NK-92 (cell line): ENCODE data around the gene MYO18B.

Experiments
- DNase-seq: peaks from one replicate; lab custom pipeline; 2025; ENCODE audit not compliant: unreplicated experiment; lab: John Stamatoyannopoulos, UW

Gene MYO18B

DNA sequence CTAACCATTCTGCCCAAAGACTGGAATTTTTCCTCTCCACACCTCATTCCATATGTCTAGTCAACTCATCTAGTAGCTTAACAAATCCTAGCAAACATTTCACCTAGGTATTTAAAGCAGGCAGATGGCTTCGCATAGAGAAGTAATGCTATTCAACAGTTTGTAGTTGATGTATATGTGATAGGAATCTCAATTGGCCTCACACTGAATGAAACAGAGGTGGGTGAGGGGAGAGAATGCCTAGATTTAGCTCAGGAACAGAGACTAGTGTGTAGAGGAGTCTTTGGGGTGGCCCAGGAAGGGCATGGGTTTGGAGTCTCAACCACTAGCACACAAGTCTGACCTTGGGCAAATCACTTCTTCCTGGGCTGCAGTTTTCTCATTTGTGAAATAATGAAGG is 196.2 kb downstream of the MYO18B start:
- no peak for DNase-seq

DNA sequence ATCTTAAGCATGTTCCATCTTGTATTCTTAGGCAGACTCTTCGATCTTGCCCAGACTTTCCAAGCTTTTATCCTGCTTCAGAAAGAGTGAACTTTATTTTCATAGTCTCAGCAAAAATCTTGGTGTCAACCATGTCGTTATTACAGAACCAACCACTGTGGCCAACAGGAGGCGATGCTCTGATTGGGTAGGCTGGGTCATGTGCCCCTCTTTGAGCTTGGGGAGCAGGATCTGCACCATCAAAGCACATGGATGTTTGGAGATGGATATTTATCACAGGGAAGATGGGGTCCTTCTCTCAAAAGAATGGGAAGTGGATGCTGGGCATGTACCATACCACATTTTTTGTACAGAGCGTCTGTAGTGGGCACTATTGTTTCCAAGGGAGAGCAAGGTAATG is 197.4 kb downstream of the MYO18B start:
- no peak for DNase-seq

- no peak for DNase-seq
These were observed 198.5 kb downstream of the MYO18B start for GRCh38 chr22:25940479-25940878.

DNA sequence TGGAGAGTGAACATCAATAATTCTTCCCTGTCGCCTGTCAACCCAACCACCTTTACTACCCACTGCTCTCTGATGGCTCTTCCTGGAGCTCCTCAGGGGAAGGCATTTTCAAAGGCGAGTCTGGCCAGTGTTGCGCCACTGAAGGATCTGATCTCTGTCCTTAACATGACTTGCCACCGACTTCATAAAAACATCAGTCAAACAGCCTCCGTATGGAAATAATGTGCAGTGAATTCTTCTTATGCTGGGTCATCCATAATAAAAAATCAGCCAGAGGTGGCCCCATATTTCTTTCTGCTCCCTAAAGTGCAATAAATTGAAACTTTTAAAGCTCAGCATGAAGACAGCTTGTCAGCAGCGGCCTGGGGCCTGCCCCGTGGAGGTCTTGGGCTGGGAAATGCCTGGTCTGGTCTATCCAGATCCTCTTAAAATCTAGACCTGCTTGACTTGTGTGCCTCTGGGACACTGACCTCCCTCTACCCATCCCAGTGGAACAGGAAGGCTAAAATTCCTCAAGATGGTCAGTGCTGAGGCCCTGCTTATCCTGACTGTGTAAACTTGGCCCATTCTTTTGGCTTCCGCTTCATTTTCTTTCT is 199.5 kb downstream of the MYO18B start:
- DNase-seq, result no peak

DNA sequence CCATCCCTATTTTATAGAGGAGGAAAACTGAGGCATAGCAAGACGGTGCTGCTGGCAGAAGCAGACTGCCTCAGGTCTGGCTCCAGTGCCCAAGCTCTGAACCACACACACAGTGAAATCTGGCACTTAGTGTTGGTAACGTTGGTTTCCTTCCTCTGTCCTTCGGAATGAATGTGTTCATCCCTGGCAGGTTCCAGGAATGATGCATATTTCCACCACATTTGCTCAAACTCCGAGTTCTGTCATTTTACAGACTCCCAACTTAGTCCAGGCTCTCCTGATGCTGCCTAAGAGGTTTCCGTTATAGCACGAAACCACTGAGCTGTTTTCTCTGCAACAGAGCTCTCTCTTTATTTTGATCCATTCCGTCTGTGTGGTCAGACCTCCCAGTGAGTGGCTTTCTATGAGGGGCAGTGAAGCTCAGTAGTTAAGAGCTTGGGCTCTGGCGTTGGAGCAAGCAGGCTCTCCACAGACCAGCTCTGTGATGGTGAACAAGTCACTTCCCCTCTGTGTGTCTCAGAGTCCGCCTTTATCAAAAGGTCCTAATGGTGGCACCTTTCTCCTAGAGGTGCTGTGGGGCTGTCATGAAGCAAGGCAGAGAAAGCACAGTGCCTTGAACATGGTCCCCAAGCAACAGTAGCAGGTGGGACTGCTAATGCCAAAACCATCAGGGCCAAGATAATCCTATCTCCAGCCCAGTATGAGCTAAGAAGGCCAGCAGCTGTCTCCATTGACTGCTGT is 200.3 kb downstream of the MYO18B start:
- DNase-seq, result no peak

DNA sequence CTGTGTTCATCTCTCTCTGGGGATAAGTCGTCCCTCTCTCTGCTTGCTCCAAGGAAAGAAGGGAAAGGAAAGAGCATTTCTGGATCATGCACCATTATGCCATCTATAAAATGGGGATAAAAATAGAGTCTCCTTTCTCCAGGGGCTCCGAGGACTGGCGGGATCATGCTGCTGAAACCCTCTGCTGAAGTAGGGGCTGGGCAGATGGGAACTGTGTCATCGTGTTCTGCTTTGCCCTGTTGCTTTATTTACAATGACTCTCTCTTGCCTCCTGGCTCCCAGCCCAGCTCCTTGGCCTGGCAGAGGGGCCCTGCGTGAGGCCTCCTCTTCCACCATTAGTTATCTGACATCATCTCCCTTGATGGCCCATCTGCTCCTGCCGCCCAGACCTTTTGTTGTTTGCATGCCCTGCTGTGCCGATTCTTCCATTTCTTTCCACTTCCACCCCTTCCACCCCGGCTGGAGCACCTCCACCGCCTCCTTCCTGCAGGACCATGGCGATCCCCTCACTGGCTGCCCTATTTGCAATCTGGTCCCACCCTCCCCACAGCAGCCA is 200.9 kb downstream of the MYO18B start:
- DNase-seq, result no peak

DNA sequence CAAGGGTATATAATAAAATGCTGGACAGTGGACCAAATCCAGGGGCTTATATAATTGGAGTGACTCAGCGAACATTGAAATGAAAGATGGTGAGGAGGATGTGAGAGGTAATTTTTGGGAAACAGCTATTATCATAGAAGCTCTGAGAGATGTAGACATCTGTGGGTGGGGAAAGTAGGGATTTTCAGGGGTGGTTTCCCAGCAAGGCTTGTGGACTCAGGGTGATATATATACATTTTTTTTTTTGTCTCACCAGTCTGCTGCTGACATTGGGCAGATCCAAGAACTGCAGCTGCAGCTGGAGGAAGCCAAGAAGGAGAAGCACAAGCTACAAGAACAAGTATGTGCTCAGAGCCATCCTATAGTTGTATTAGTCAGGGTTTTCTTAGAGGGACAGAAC is 208.1 kb downstream of the MYO18B start:
- DNase-seq, result no peak

DNA sequence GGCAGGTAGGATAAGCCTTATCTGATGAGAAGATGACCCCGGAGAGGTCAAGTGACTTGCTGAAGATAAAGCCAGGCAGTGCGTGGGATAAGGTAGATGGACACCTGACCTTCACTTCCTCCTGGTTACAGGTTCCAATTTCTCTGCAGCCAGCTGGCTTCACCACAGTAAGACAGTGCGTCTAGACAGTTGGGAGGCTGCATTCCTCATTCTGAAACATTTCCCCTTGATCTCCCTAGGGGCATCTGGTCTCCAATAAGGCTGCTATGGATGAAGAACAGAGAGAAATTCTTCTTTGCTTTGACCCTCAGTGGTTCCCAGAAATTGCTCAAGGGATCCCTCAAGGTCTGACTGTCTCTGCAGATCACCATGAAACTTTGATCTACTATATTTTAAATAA is 211.3 kb downstream of the MYO18B start:
- DNase-seq, result no peak

DNA sequence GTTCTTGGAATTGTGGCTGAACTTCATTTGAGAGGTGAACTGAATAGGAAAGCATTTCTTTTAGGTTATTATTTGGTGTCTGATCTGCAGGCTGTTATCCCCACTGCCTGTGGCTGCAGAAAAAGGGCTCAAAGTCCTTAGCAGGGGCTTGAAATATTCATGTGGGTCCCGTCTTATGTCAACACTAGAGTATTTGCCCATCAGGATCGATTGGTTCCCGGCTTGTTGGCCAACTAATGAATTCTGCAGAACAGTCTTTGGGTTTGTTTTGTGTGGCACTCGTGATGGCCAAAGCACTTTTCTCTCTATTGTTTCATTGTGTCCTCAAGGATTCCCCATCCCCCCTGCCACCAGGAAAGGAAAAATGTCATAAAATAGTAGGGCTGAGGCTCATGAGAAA is 211.9 kb downstream of the MYO18B start:
- no peak for DNase-seq

GRCh38 chr22:25955323-25955722 is 213.3 kb downstream of the MYO18B start:
- DNase-seq, result no peak

DNA sequence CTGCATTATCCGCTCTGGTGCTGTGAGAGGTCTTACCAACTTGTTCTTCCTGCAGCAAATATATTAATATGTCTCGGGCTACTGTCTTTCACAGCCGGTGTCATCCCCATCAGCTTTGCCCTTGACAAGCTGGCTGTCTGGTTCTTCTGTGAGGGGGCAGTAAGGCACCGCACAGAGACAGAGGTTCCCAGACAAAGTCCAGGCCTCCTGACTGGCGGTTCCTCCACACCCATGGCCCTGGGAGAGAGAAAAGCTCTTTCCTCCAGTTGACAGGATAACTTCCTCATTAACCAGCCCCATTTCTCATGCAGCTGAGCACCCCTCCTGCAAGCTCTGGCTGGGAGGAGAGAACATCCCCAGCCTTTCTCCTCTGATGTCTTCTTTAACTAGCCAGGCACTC is 214.8 kb downstream of the MYO18B start:
- DNase-seq, result no peak

GRCh38 chr22:25959818-25960774 is 218.1 kb downstream of the MYO18B start:
- no peak for DNase-seq

DNA sequence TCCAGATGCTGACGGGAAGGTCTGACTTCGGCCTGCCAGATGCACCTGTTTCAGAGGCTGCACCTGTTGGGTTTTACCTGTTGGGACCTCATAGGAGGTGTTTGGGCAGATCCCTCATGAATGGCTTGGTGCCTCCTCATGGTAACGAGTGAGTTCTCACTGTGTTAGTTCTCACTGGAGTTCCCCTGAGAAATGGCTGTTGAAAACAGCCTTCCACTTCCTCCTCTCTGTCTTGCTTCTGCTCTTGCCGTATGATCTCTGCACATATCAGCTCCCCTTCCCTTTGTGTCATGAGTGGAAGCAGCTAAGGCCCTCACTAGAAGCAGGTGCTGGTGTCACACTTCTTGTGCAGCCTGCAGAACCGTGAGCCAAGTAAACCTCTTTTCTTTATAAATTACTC is 219.7 kb downstream of the MYO18B start:
- no peak for DNase-seq

DNA sequence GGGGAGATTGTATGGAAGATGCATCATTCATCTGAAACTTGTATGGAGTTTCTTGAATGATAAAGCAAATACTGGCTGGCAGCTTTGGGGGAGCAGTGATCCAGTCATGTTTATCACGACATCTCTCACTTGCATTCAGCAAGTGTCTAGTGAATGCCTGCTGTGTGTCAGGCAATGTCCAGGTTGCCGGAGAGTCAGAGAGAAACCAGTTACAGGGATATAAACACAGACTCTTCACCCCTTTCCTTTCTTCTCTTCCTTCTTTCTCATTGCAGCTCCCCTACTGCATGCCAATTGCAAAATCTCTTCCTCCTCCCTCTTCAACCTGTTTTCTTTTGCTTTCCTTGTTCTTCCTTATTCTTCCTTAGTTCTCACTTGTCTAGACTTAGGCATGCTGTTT is 220.7 kb downstream of the MYO18B start:
- no peak for DNase-seq

DNA sequence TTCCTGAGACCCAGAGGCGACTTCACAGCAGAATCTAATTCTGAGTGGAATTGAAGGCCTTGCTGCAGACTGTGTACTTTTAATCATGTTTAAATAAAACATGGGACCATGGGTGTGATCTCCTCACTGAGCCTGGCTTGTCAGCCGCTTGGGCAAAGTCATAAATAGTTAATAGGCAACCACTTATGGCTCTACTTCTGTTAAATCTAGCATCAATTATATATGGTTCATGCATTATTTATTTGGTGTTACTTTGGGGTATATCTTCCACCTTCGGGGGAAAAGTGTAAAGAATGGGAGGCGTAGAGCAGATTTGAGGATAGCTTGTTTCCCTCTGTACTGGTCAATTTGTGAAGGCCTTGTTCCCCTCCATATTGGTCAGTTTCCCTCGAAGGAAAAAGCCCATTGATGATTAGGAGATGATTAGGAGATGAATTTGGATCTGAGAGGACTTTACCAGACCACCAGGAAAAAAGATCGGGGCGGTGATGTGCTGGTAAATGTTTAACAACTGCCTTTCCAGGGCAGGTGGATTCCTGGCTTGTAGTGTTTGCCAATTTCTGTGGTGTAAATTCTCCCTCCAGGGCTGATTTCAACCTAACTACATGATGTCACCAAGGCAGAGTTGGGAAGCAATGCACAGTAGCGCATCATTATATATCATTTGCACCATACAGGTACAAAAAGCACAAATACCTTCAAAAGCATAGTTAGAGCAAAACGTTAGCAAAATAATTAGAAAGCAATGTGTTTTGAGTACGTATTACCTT is 223.2 kb downstream of the MYO18B start:
- DNase-seq, result no peak

DNA sequence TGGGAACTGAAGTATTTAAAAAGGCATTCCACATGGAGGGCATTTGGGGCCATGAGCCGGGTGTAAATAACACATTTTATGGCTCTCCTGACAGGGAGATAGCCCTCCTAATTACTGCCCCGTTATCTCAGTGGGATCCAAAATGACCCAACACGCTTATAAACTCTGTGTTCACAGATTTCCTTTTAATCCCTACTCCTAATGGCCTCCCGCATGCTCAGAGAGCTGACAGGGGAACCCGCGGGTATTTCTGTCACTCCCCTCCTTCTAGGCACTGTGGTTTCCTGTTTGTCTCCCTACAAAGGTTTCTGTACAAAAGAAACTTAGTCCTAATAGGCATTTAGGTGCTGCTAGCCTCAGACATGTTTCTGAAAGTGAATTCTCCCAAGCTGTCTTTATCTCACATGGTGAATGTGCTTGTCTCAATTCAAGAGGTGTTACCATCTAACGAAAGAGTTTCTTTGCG is 224.5 kb downstream of the MYO18B start:
- no peak for DNase-seq

DNA sequence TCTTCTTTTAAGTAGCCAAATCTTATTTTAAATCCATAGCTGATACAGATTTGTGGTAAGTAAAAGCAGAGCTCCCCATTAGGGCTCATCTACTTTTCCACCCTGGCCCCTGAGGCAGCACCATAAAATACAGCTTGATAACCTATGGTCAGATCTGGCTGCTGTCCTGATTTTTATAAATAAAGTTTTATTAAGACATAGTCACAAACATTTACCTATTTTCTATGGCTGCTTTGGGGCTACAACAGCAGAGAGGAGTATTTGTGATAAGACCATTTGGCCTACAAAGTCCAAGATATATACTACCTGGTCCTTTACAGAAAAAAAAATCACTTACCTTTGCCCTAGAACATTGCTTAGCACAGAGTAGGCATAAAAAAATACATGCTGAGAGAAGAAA is 227.3 kb downstream of the MYO18B start:
- no peak for DNase-seq

DNA sequence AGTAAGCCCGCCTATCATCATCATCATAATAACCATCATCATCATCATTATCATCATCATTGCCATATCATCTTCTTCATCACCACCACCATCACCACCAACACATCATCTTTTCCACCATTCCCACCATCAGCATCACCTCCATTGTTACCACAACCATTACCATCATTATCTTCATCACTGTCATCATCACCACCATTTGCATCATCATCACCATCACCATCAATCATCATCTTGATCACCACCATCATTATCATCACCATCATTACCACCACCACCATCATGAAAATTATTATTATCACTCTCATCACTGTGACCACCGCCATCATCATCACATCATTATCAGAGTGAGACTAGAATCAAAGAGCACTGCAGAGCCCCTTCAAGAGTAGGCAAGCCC is 227.9 kb downstream of the MYO18B start:
- no peak for DNase-seq

GRCh38 chr22:25970374-25970911 is 228.5 kb downstream of the MYO18B start:
- no peak for DNase-seq

DNA sequence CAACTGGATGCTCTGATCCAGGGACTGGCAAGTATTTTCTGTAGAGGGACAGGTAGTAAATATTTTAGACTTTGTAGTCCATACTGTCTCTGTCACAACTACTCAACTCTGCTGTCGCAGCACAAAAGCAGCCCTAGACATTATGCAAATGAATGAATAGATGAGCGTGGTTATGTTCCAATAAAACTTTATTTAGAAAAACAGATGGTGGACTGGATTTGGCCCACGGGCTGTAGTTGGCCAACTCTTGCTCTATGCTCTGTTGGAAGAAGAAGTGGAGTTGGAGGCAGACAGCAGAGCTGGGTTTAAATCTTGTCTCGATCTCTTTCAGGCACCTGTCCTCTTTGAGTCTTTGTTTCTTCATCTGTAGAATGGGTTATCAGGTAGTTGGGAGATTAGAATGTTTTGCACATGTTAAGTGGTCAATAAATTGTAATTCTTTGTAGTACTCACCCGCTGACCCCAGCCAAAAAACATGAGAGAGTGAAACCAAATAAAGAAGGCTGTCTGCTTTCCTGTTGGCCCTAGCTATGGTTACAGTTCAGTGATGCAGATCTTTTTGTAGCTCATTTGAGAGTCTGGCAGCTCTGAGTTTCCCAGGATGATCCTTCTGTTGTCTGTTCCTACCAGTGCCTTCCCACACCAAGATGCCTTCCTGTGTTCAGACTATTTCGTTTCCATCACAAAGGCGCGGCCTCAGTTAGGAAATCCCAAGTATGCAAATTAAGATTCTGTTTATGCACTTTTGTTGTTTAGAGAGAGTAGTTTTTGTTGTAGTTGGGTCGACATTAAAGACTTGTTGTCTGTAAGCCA is 229.2 kb downstream of the MYO18B start:
- DNase-seq, result no peak
